MM.1S (cell line): ENCODE results near the gene BNC1.

Experiments used
- CTCF ChIP-seq: fragments of 300-600 bp; sonication (generic); IDR thresholded peaks from 2 replicates; pipeline ENCODE4 v1.5.1; 2016; ENCODE audit warnings: antibody characterized with exemption, low read length, mixed read lengths
- EZH2 ChIP-seq: fragments of 300-600 bp; sonication (generic); optimal IDR thresholded peaks from 2 replicates; pipeline ENCODE3; 2017; ENCODE audit warnings: low read depth, mild to moderate bottlenecking, antibody characterized with exemption, low read length, mixed read lengths
- EZH2phosphoT487 ChIP-seq: fragments of 300-600 bp; sonication (generic); IDR thresholded peaks from 2 replicates; pipeline ENCODE4 v1.6.1; 2018; ENCODE audit warnings: antibody characterized with exemption, low read length

- TF ChIP-seq CTCF: no peak
- no peak for TF ChIP-seq EZH2phosphoT487
- TF ChIP-seq EZH2: no peak
Measured at GRCh38 chr15:83278191-83278590, 6.3 kb downstream of the BNC1 start.
